Stimulated activated CD8-positive, alpha-beta memory T cell treated with anti-CD3 and anti-CD28 coated beads, Interleukin-4, amount 100 ng/mL, for 24 hours (primary cell): Measurements from ENCODE around the gene C15orf39.

ENCODE experiments used
- DNase-seq: peaks from one replicate; pipeline ENCODE4 v3.0.0-alpha.2; 2020; ENCODE audit warnings: low read depth

Gene C15orf39

DNA sequence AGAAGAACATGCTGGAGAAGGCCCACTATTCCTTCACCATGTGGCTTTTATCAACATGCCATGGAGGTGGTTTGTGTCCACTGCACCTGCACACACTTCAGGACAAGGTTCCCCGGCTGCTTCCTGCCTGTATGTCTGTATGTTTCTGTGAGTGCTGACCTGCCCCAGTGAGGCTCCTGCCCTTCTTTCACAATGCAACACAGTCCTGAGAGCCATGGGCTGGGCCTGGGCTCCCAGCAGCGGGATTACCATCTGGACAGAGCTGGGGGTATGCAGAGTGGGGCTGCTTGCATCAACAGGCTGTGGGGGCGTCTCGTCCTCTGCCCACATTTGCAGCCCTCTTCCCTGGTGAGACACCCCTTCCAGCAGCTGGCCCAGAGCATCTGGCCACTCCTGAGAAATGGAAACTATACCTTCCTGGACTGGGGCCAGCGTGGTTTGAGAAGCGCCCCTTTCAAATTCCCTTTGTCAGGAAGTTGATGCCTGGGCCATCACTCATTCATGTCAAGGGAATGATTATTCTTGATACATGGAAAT is 29.3 kb upstream of the C15orf39 start:
- DNase-seq: no peak

DNA sequence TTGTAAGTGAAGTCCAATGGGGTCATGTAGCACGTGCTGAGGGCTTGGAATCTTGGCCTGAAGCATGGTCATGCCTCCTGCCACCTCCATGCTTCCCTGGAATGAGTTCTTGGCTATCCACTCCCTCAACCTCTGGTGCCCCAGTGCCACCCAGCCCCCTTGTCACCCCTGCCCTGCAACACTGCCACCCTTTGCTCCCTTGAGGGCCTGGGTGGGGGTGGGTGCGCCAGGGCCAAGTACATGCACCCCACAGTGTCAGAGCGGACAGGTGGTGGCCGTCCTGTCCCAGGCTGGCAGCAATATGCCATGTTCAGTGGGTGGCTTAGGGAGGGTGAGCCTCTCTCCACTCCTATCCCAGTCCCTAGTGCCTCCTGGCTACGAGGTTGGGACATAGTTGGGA is 27.6 kb upstream of the C15orf39 start:
- DNase-seq: no peak

- no peak for DNase-seq
Measured at GRCh38 chr15:75174729-75175128, 27.0 kb upstream of the C15orf39 start.

GRCh38 chr15:75176396-75176761 is 25.3 kb upstream of the C15orf39 start:
- DNase-seq: no peak

GRCh38 chr15:75177360-75178071 is 24.2 kb upstream of the C15orf39 start:
- DNase-seq: no peak

DNA sequence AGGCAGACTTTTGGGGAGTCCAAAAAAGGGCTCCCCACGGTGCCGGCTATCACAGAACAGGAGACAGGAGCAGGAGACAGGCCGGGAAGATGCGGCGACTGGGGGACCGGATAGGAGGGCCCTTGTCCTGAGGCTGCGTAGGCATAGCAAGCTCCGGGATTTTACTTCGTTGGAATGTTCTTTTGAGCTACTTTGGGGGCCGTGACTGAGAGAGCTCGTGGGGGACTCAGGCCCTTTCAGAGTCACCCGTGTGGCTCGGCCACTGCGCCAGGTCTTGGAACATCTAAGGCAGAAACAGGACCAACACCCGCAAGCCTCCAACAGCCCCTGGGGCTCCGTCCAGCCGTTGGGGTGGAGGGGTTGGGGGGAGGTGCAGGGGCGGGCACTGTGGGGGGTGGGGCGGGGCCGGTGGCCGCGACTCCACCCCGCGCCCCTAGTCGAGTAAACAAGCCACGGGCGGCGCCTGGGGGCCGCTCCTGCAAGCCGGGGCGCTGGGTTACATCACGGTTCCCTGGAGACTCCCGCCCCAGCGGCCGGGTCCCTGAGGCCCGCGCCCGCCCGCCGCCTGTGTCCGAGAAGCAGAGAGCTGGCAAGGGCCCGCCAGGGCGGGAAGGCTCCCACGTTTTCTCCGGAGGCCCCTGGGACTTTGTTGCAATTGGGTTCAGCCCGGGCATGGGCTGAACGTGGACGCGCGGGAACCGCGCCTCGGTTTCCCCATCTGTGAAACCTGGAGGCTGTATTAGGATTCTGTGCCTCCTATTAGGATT is 23.3 kb upstream of the C15orf39 start:
- DNase-seq: no peak

DNA sequence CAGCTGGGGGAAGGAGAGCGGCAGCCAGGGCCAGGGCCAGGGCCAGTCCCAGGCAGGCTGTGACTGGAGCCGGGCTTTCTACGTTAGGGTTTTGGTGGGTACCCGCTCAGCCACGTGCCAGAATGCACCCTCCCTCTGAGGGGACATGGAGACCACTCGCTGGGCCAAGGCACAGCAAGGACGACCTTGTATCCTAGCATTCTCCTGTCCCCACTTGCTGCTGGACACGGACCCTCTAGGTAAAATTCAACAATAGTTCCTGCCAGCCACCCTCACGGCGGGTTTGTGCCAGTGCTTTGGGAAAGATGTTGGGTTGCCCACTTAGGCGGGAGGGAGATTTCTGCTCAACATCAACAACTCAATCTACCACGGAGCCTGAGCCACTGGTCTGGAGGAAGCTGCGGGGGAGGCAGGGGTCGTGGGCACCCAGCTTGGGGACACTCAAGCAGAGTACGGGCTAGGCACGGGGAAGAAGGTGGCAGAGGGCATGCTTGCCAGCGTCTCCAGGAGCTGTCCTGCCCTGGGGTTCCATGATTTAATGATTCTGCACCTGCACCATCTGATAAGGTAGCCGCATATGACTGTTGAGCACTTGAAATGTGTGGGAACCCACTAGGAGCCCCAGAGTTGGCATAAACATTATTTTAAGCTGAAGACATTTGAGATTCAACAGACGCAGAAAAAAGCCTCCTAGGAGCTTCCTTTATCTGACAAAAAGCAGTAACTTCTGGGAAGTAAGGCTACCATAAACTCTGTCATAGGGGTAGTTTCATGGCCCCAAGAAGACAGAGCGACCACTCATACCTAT is 22.5 kb upstream of the C15orf39 start:
- DNase-seq: no peak

- no peak for DNase-seq
Measured at GRCh38 chr15:75179746-75180140, 21.9 kb upstream of the C15orf39 start.

DNA sequence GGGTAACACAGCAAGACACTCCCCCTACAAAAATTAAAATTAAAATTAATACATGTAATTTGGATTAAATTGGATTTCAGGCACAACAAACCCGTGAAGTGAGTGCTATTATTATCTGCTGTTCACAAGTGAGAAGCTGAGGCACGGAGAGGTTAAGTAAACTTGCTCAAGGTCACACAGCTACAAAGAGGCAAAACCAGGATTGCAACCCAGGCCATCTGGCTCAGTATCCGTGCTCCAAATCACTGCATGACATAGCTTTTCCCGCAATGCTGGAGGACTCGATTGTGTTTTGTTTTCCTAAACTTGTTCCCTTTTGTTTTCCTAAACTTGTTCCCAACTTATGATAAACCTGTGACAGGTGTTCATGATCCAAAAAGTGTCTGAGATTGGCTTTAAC is 19.9 kb upstream of the C15orf39 start:
- no peak for DNase-seq

- no peak for DNase-seq
Measured at GRCh38 chr15:75182187-75183131, 19.2 kb upstream of the C15orf39 start.

DNA sequence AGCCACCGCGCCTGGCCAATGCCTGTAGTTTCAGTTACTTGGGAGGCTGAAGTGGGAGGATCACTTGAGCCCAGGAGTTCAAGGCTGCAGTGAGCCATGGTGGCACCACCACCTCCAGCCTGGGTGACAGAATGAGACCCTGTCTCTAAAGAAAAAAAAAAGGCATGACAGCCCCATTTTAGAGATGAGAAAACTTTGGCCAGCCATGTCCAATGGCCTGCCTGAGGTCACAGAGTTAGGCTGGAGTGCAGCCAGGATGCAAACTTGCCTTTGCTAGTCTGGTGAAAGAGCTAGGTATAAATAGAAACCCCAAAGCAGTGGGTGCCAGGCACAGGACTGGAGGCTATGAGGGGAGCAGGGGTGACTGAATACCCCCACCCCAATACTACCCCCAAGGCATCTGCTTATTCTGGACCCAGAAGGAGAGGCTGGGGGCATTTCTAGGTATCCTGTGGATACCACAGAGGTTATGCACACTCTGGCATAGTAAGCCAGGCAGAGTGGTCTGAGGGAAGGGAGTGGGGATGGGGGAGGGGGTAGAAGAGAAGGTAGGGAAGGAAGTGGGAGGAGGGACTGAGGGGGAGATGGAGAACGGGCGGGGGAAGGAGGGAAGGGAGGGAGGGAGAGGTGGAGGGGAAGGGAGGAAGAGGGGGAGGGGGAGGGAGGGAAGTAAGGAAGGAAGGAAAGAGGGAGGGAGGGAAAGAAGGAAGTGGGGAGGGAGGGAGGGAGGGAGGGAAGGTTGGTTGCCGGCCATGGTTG is 16.2 kb upstream of the C15orf39 start:
- DNase-seq: no peak

GRCh38 chr15:75186044-75186443 is 15.6 kb upstream of the C15orf39 start:
- DNase-seq: no peak

GRCh38 chr15:75188499-75188898 is 13.2 kb upstream of the C15orf39 start:
- DNase-seq: no peak

DNA sequence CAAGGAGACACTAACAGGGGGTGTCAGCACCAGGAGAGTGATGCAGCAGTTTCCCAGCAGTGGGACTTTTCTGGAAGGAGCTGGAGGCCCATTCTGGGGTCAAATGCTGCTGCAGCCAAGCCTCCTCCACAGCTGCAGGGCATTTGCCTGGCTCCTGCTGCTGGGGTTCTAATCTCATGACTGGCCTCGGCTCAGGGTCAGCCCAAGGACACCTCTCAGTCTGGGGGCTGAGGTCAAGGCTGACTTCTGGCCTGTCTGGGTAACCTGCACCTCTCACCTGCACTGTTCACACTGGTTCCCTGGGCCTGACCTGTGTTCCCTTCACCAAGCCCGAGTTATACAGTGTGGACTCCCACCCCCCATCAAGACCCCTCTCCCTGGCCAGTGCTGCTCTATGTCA is 10.4 kb upstream of the C15orf39 start:
- no peak for DNase-seq

- no peak for DNase-seq
Measured at GRCh38 chr15:75192307-75192706, 9.4 kb upstream of the C15orf39 start.

DNA sequence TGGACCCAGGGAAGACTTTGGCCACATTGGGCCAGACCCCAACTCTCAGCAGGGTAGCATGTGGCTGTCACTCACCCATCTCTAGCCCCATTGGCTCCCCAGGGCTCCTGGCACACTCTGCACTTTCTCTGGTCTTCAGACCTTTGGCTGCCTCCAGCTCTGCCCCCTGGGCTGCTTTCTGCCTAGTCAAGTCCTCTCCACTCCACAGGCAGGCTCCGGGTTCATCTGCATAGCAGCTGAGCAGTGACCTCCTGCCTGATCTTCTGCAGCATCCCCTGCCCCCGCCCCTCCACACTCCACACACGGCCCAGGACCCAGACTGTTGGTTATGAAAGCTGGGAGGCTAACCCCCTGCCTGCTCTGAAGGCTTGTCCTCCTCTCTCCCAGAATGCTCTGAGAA is 8.4 kb upstream of the C15orf39 start:
- DNase-seq: no peak

- no peak for DNase-seq
Measured at GRCh38 chr15:75193976-75194375, 7.7 kb upstream of the C15orf39 start.

GRCh38 chr15:75194397-75194796 is 7.3 kb upstream of the C15orf39 start:
- DNase-seq: no peak

DNA sequence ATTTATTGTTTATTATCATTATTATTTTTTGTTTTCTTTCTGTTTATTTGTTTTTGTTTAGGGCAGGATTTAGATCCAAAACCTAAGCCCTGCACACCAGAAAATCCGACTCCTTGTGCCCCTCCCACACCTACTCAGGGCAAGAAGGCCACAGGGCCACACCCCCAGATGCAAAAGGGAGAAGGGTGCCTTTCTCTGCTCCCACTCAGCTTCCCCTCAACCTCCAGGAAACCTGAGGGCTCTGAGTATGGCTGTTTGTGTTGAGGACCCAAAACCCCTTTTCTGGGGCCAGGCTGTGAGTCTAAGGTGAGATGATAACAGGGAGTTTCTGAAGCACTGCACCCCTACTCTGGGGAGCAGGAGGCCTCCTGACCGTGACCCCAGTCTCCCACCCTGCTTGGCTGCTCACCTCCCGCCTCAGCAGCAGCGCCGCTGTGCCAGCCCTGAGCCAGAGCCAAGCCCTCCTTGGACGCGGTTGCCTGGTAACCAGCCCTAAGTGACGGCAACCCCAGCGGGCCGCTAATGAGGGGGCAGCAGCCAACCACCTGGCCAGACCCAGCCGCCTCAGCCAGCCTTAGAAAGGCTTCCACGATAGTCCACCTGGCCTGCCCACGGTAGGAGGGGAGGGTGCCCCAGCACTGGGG is 6.4 kb upstream of the C15orf39 start:
- no peak for DNase-seq

DNA sequence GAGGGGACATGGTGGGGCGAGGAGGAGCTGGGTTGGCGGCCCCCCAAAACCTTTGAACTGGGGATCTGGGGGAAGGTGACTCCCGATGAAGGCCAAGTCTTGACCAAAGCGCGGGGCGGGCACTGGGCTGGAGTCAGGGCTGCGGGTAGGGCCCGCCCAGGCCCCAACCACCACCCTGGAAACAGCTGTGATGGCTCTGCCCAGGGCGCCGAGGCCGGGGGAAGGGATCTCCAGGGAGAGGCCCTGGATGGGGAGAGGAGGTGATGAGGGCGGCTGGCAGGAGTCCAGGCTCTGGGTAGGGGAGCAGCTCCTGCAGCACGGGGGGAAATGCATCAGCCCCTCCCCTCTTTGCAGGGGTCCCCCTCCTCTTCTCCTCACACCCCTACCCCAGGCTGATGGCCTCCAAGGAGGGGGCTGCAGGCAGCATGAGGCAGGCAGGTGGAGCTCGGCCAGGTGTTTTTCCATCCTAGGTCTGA is 5.9 kb upstream of the C15orf39 start:
- DNase-seq: no peak
